Mucosa of rectum (tissue), 2 donors: ENCODE data around the gene TRIM66.

ENCODE experiments used
- H3K27ac ChIP-seq, 2 donors: one replicate each; pipeline ENCODE4 v1.7.0; 2013; ENCODE audit warnings: inconsistent platforms in 2 of 2, low read depth in 2 of 2, low read length in 2 of 2
- H3K27me3 ChIP-seq, 2 donors: one replicate each; pipeline ENCODE4 v1.7.0; 2013; ENCODE audit warnings: low read length in 2 of 2; ENCODE audit not compliant: control insufficient read depth in 2 of 2, insufficient read depth in 2 of 2
- H3K36me3 ChIP-seq, 2 donors: one replicate each; pipeline ENCODE4 v1.7.0; 2013; ENCODE audit warnings: low read length in 2 of 2; ENCODE audit not compliant: control insufficient read depth in 2 of 2, insufficient read depth in 2 of 2
- H3K4me1 ChIP-seq, 2 donors: one replicate each; pipeline ENCODE4 v1.7.0; 2013; ENCODE audit warnings: low read length in 2 of 2, mild to moderate bottlenecking in 1 of 2; ENCODE audit not compliant: control insufficient read depth in 2 of 2, insufficient read depth in 2 of 2
- H3K4me3 ChIP-seq, 2 donors: one replicate each; pipeline ENCODE4 v1.7.0; 2013; ENCODE audit warnings: low read length in 2 of 2
- H3K9ac ChIP-seq, 2 donors: one replicate each; pipeline ENCODE4 v1.7.0; 2013; ENCODE audit warnings: low read length in 2 of 2, low read depth in 1 of 2, mild to moderate bottlenecking in 1 of 2
- H3K9me3 ChIP-seq, 2 donors: one replicate each; pipeline ENCODE4 v1.7.0; 2013; ENCODE audit warnings: low read length in 2 of 2; ENCODE audit not compliant: control insufficient read depth in 2 of 2
- donor health status: healthy.
- donor health status: Normal muscosa, but diverticular disease.

TRIM66 gene

GRCh38 chr11:8641332-8641731 lies 41.1 kb downstream of the TRIM66 start:
- no peak overlapping the region for H3K9ac ChIP-seq
- peaks cover 30 to 52% of the 10 kb centered on the region in 2 donors for H3K36me3 ChIP-seq
- H3K4me1 ChIP-seq = no peaks in the 10 kb centered on the region
- H3K4me3 ChIP-seq = no peak overlapping the region
- no peak overlapping the region for H3K27ac ChIP-seq
- no peaks in the 10 kb centered on the region for H3K27me3 ChIP-seq
- H3K9me3 ChIP-seq = peaks cover 0 to 3% of the 10 kb centered on the region in 2 donors

DNA sequence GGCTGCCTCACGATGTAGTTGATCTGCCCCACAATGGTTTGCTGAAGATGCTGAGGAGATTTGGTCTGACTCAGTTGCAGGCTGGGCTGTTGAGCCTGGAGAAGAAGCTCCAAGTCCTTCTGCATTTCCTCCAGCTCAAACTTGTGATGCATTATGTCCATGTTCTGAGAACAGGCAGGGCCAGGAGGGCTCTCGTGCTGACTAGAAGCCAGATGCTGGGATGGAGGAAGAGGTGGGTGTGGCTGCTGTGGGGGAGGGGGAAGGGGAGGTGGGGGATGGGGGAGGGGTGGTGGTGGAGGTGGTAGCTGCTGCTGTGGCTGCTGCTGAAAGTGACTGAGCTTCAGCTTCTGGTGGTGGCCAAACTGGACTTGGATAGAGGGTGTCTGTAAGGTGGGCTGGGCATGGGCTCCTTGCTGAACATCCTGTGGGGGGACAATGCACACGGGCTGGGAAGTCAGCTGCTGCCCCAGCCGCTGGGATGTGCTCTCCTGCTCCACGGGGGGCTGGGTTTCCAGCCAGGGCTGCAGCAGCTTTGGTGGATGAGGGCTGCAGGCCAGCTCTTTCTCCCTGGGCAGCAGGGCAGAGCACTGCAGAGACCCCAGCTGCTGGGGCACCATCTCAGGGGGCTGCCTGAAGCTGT lies 42.1 kb downstream of the TRIM66 start:
- Histone ChIP-seq H3K4me3 (no peak overlapping the region), H3K27ac (no peak overlapping the region), H3K36me3 (peaks cover 25 to 49% of the 10 kb centered on the region in 2 donors), H3K9ac (no peak overlapping the region), H3K9me3 (peaks cover 0 to 3% of the 10 kb centered on the region in 2 donors), H3K4me1 (no peaks in the 10 kb centered on the region), H3K27me3 (no peaks in the 10 kb centered on the region)

- H3K27me3 ChIP-seq = no peaks in the 10 kb centered on the region
- H3K9ac ChIP-seq = no peak overlapping the region
- H3K9me3 ChIP-seq = peaks cover 0 to 3% of the 10 kb centered on the region in 2 donors
- peaks cover 23 to 49% of the 10 kb centered on the region in 2 donors for H3K36me3 ChIP-seq
- no peaks in the 10 kb centered on the region for H3K4me1 ChIP-seq
- no peak overlapping the region for H3K27ac ChIP-seq
- no peak overlapping the region for H3K4me3 ChIP-seq
Measured at GRCh38 chr11:8639655-8640054, 42.8 kb downstream of the TRIM66 start.

GRCh38 chr11:8638300-8638699 lies 44.2 kb downstream of the TRIM66 start:
- Histone ChIP-seq H3K4me3 (no peak overlapping the region), H3K27ac (no peak overlapping the region), H3K27me3 (no peaks in the 10 kb centered on the region), H3K36me3 (peaks cover 23 to 53% of the 10 kb centered on the region in 2 donors), H3K4me1 (no peaks in the 10 kb centered on the region), H3K9ac (no peak overlapping the region), H3K9me3 (peaks cover 0 to 3% of the 10 kb centered on the region in 2 donors)

DNA sequence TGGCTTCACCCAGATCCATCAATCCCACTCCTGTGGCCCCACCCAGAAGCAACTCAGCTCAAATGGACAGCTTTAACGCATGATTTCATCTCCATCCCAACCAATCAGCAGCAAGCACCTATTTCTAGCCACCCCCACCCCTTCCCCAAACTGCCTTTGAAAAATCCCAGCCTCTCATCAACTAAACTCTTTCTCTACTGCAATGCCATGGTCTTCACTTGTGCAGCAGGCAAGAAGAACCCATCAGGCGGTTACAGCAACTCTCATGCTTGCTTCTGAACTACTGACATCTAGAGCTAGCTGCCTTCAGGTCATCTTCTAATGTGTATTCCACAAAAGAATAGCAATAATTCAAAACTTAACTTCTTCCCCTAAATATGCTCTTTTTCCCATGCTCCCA lies 46.3 kb downstream of the TRIM66 start:
- peaks cover 0 to 3% of the 10 kb centered on the region in 2 donors for H3K9me3 ChIP-seq
- H3K27ac ChIP-seq = no peak overlapping the region
- H3K9ac ChIP-seq = no peak overlapping the region
- H3K4me3 ChIP-seq = no peak overlapping the region
- H3K27me3 ChIP-seq = no peaks in the 10 kb centered on the region
- no peaks in the 10 kb centered on the region for H3K4me1 ChIP-seq
- H3K36me3 ChIP-seq = peaks cover 23 to 45% of the 10 kb centered on the region in 2 donors

DNA sequence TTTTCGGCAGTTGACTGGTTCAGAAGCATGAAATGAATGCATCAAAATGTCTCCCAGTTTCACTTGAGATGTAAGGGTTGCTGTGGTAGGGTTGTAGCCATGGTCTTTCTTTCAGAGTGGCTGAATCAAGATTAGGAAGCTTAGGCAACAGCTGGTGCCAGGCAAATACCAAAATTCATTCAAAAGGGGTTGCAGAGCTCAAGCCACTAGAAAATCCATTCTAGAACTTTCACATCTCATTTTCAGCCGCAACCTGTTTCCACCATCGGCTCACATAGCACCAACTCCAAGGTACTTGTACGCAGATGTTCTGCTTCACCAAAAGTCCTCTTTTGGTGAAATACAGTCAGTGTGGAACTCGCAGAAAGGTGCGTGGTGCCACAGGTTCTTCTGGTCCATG lies 48.0 kb downstream of the TRIM66 start:
- Histone ChIP-seq H3K9me3 (peaks cover 0 to 3% of the 10 kb centered on the region in 2 donors), H3K36me3 (peaks cover 20 to 38% of the 10 kb centered on the region in 2 donors), H3K27me3 (no peaks in the 10 kb centered on the region), H3K27ac (no peak overlapping the region), H3K4me1 (no peaks in the 10 kb centered on the region), H3K4me3 (no peak overlapping the region), H3K9ac (no peak overlapping the region)

GRCh38 chr11:8631395-8632118 lies 50.9 kb downstream of the TRIM66 start:
- Histone ChIP-seq H3K27ac (no peak overlapping the region), H3K36me3 (peaks cover 7 to 22% of the 10 kb centered on the region in 2 donors), H3K9ac (no peak overlapping the region)

DNA sequence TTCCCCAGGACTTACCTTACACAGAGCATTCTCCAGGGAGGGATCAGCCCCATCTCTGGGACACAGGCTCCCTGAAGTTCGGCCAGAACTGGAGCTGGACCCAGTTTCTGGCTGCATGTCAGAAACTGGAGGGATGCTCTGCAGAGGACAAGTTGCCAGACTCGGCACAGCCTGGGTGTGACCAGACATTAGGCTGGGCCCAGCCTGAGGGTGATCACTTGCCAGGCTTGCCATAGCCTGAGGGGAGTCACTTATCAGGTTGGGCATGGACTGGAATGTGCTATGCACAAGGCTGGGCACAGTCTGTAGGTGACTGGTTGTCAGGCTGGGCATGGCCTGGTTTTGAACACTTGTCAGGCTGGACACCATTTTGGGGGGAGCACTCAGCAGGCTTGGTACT lies 57.8 kb downstream of the TRIM66 start:
- Histone ChIP-seq H3K4me3 (no peak overlapping the region), H3K4me1 (no peaks in the 10 kb centered on the region), H3K27ac (no peak overlapping the region), H3K9ac (no peak overlapping the region), H3K27me3 (no peaks in the 10 kb centered on the region), H3K36me3 (peaks cover 25 to 43% of the 10 kb centered on the region in 2 donors), H3K9me3 (no peaks in the 10 kb centered on the region)

More at GRCh38 chr11:8631395-8632118, 50.9 kb downstream of the TRIM66 start:
- Histone ChIP-seq H3K9me3 (peaks cover 0 to under 1% of the 10 kb centered on the region in 2 donors), H3K27me3 (no peaks in the 10 kb centered on the region), H3K4me1 (no peaks in the 10 kb centered on the region), H3K4me3 (no peak overlapping the region)

- H3K4me1 ChIP-seq = no peaks in the 10 kb centered on the region
Measured at GRCh38 chr11:8621147-8621546, 61.3 kb downstream of the TRIM66 start.

GRCh38 chr11:8617063-8617462 lies 65.4 kb downstream of the TRIM66 start:
- Histone ChIP-seq H3K4me1 (no peaks in the 10 kb centered on the region), H3K4me3 (no peak overlapping the region), H3K9me3 (no peaks in the 10 kb centered on the region), H3K9ac (no peak overlapping the region), H3K36me3 (peaks cover 13 to 33% of the 10 kb centered on the region in 2 donors), H3K27me3 (no peaks in the 10 kb centered on the region), H3K27ac (no peak overlapping the region)

More at GRCh38 chr11:8621147-8621546, 61.3 kb downstream of the TRIM66 start:
- no peak overlapping the region for H3K4me3 ChIP-seq
- peaks cover 29 to 56% of the 10 kb centered on the region in 2 donors for H3K36me3 ChIP-seq
- H3K9me3 ChIP-seq = no peaks in the 10 kb centered on the region
- H3K27ac ChIP-seq = no peak overlapping the region
- no peak overlapping the region for H3K9ac ChIP-seq
- H3K27me3 ChIP-seq = no peaks in the 10 kb centered on the region
